Activated naive CD8-positive, alpha-beta T cell treated with anti-CD3 and anti-CD28 coated beads, Interleukin-2, amount 10 ng/mL, durations not matched to agents 7 days and 5 days (primary cell): ENCODE data around the gene TUBGCP6. TPM values are rescaled to one million over a fixed set of nuclear protein-coding genes. Genes with fewer than 3 reads are reported as not detected.

Experiments used
- ATAC-seq: fragments of 150-1000 bp; cut with Tn5 transposase; one replicate; pipeline ENCODE4 v1.10.0; 2021; ENCODE audit warnings: low read depth, moderate library complexity
- POLR2A ChIA-PET: fragments of 350-600 bp; sonication (Branson Sonifier 250); formaldehyde crosslinking; loops from one replicate; lab custom pipeline; 2021; ENCODE audit warnings: antibody characterized with exemption; lab: Charles Lee
- DNase-seq: peaks from one replicate; pipeline ENCODE4 v3.0.0; 2021
- H3K27ac Mint-ChIP-seq: one replicate; pipeline ENCODE4 v1.8.0; 2022; ENCODE audit warnings: mild to moderate bottlenecking, mixed read lengths
- H3K27me3 Mint-ChIP-seq: one replicate; pipeline ENCODE4 v1.8.0; 2022; ENCODE audit warnings: mild to moderate bottlenecking, moderate library complexity, mixed read lengths
- H3K36me3 Mint-ChIP-seq: one replicate; pipeline ENCODE4 v1.8.0; 2021; ENCODE audit warnings: mild to moderate bottlenecking, mixed read lengths
- H3K4me1 Mint-ChIP-seq: one replicate; pipeline ENCODE4 v1.8.0; 2021; ENCODE audit warnings: mixed read lengths
- H3K4me3 Mint-ChIP-seq: one replicate; pipeline ENCODE4 v1.8.0; 2022; ENCODE audit warnings: mild to moderate bottlenecking, moderate library complexity, mixed read lengths
- H3K9me3 Mint-ChIP-seq: one replicate; pipeline ENCODE4 v1.8.0; 2021; ENCODE audit warnings: mixed read lengths
- total RNA-seq, 2 experiments: library from RNA; stranded (reverse); gene quantifications; one replicate each; pipeline ENCODE4 v1.2.3, GENCODE V29; 2021

TUBGCP6 gene
- total RNA-seq, 2 experiments from 2014 or later = 92.2 to 94.5 TPM

DNA sequence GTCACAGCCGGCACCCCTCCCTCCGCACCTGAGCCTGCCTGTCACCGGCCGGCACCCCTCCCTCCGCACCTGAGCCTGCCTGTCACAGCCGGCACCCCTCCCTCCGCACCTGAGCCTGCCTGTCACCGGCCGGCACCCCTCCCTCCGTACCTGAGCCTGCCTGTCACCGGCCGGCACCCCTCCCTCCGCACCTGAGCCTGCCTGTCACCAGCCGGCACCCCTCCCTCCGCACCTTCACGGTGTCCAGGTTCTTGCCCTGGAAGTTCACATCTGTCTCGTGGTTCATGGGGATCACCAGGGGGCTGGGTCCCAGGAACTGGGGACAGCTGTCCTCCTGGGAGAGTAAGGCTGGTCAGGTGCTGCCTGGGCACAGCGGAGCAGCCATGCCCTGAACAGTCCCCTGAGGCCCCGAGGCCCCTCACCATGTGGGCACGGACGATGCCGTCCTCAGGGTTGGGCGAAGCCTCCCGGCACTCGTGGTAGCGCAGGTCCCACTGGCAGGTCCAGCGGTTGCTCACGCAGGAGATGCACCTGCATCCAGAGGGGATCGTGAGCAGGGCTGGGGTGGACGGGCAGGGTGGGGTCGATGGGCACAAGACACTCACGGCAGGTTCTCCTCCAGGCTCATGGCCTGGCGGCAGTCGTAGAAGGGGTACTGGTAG is 40.9 kb upstream of the TUBGCP6 start:
- DNase-seq (no peak), ATAC-seq (no peak)
- POLR2A ChIA-PET = no interaction called here
- H3K4me1 Mint-ChIP-seq = no peaks in the 10 kb centered on the region
- no peak overlapping the region for H3K27ac Mint-ChIP-seq
- H3K36me3 Mint-ChIP-seq = no peaks in the 10 kb centered on the region
- no peak overlapping the region for H3K4me3 Mint-ChIP-seq
- no peaks in the 10 kb centered on the region for H3K9me3 Mint-ChIP-seq
- no peaks in the 10 kb centered on the region for H3K27me3 Mint-ChIP-seq

DNA sequence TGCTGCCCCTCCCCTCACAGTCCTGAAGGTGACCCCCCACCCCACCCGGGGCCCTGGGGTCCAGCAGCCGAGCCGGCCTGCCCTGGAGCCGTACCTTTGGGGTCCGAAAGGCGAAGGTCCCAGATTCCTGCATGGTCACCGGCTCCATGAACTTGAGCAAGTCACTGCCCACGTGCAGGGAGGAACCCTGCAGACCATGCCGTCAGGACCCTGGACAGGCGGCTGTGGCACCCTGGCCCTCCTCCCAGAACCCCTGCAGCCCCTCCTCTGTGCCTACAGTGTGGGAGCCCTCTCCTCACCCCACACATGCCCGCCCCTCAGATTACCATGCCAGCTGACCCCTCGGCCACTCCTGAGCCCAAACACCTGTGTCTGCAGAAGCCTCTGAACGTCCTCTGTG is 39.7 kb upstream of the TUBGCP6 start:
- H3K27ac Mint-ChIP-seq = no peak overlapping the region
- no peak overlapping the region for H3K4me3 Mint-ChIP-seq
- no peaks in the 10 kb centered on the region for H3K9me3 Mint-ChIP-seq
- no peaks in the 10 kb centered on the region for H3K36me3 Mint-ChIP-seq
- H3K27me3 Mint-ChIP-seq = no peaks in the 10 kb centered on the region
- H3K4me1 Mint-ChIP-seq = no peaks in the 10 kb centered on the region
- no peak for DNase-seq
- POLR2A ChIA-PET = no interaction called here
- ATAC-seq = no peak

DNA sequence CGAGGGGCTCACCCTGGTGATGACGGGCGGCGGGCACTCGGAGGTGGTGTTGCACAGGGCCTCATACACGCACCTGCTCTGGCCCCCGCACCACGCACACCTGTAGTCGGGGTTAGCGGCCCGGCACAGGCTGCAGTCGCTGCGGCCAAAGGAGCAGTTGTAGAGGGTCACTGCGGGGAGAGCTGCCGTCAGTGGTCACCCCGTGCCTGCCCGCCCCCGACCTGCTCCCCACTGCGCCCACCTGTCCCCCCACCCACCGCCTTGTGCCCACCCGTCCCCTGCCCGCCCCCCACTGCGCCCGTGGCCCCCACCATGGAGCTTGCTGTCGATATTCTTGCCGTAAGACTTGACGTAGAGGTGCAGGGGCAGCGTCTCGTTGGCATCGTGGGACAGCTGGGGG is 39.0 kb upstream of the TUBGCP6 start:
- no peaks in the 10 kb centered on the region for H3K36me3 Mint-ChIP-seq
- DNase-seq = no peak
- POLR2A ChIA-PET = no interaction called here

DNA sequence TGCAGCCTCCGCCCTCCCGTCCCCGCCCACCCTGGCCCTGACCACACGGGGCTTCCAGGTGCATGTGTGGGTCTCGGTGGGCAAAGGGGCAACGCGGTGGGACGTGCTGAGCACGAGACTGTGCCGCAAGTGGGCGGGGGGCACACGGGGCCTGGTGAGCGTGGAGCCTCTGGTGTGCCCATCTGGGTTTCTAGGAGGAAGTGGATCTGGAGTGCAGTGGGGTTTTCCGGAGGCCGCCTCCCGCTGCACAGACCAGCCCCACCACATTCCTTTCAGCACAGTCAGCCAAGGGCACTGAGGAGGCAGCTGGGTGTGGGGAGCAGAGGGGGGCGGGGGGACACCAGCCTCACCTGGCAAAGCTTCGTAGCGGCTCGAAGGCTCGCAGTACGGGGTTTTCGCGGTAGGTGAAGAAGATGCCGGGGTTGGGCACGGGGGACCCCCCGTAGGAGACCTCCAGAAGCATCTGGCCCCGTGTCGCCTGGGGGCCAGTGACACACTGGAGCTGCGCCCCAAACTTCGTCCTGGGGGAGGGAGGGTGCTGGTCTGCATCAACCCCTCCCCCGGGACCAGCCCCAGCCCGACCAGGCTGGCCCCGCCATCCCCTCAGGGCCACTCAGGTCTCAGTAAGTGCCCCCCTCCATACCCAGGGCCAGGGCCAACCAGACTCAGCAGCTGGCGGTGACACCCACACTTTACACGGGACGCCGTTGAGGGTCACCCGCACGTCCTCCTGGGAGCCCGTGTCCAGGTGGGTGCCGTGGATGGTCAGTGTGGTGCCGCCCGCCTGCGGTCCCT is 37.7 kb upstream of the TUBGCP6 start:
- Mint-ChIP-seq H3K27me3 (no peaks in the 10 kb centered on the region), H3K4me3 (no peak overlapping the region), H3K36me3 (no peaks in the 10 kb centered on the region), H3K27ac (no peak overlapping the region), H3K9me3 (no peaks in the 10 kb centered on the region), H3K4me1 (no peaks in the 10 kb centered on the region)
- DNase-seq (no peak), ATAC-seq (no peak)
- POLR2A ChIA-PET = no interaction called here

More for the DNA sequence above, 39.0 kb upstream of the TUBGCP6 start:
- Mint-ChIP-seq H3K4me3 (no peak overlapping the region), H3K27ac (no peak overlapping the region), H3K4me1 (no peaks in the 10 kb centered on the region), H3K27me3 (no peaks in the 10 kb centered on the region), H3K9me3 (no peaks in the 10 kb centered on the region)
- no peak for ATAC-seq

DNA sequence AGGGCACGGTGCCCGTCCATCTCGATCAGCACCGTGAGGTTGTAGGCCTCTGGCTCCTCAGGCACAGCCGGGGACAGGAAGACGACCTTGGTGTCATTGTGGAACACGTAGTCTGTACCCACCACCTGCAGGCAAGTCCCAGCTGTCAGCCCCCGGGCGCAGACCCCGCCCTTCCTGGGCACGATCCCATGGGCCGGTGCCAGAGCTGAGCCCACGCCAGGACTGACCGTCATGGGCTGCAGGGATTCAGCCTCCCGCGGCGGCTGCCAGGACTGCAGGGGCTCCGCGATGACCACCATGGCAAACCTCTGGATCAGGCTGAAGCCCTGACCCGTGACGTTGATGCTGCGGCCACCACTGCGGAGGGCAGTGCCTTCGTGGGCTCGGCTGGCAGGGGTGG is 37.1 kb upstream of the TUBGCP6 start:
- DNase-seq = no peak
- POLR2A ChIA-PET = no interaction called here
- no peak for ATAC-seq
- H3K36me3 Mint-ChIP-seq = no peaks in the 10 kb centered on the region
- H3K27me3 Mint-ChIP-seq = no peaks in the 10 kb centered on the region
- no peaks in the 10 kb centered on the region for H3K4me1 Mint-ChIP-seq
- no peak overlapping the region for H3K27ac Mint-ChIP-seq
- no peak overlapping the region for H3K4me3 Mint-ChIP-seq
- no peaks in the 10 kb centered on the region for H3K9me3 Mint-ChIP-seq

DNA sequence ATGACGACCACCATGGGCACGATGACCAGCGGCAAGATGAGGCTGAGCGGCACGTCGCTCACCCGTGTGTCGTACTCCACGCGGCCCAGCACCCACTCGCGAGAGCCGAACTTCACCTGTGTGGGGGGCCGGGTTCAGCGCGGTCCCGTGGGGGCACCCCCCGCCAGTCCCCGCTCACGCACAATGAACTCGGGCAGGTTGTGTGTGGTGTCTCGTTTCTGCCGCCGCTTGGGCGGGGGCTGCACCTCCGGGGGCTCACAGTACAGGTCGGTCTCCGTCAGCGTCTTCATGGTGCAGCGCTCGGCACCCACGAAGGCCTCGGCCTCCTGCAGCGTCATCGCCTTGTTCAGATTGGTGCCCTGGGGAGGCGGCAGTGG is 36.5 kb upstream of the TUBGCP6 start:
- no peaks in the 10 kb centered on the region for H3K36me3 Mint-ChIP-seq

DNA sequence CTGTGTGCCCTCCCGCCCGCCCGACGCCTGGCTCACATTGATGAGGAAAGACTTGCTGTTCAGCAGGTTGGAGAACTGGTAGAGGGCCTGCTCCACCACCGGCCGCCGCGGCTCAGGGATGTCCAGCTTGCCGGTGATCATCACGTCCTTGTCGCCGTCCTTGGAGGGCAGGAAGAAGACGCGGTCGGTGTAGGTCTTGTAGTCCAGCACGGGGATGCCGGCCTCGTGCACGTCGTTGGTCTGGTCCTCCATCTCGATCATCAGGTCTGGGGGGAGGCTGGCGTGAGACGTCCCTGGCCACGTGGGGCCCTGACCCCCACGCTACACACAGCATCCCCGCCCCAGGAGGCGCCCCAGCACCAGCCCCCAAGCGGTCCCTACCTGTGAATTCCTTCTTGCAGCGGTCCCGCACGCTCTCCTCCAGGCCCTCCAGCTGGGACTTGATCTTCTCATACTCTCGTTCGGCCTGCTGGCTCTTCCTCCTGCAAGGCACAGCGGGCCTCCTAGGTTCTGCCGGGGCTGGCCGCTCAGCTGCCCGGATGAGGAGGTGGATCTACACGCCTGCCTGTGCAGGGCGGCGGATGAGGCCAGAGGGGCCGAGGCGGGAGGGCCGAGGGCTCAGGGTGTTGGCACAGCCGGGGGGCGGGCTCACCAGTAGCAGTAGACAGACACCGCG is 36.0 kb upstream of the TUBGCP6 start:
- DNase-seq (no peak), ATAC-seq (no peak)
- Mint-ChIP-seq H3K36me3 (peaks cover 1% of the 10 kb centered on the region), H3K27ac (no peak overlapping the region), H3K27me3 (no peaks in the 10 kb centered on the region), H3K4me3 (no peak overlapping the region), H3K9me3 (no peaks in the 10 kb centered on the region), H3K4me1 (no peaks in the 10 kb centered on the region)
- POLR2A ChIA-PET = no interaction called here

More for the DNA sequence above, 36.5 kb upstream of the TUBGCP6 start:
- Mint-ChIP-seq H3K27me3 (no peaks in the 10 kb centered on the region), H3K27ac (no peak overlapping the region), H3K9me3 (no peaks in the 10 kb centered on the region), H3K4me1 (no peaks in the 10 kb centered on the region), H3K4me3 (no peak overlapping the region)
- ATAC-seq (no peak), DNase-seq (no peak)
- POLR2A ChIA-PET = no interaction called here

DNA sequence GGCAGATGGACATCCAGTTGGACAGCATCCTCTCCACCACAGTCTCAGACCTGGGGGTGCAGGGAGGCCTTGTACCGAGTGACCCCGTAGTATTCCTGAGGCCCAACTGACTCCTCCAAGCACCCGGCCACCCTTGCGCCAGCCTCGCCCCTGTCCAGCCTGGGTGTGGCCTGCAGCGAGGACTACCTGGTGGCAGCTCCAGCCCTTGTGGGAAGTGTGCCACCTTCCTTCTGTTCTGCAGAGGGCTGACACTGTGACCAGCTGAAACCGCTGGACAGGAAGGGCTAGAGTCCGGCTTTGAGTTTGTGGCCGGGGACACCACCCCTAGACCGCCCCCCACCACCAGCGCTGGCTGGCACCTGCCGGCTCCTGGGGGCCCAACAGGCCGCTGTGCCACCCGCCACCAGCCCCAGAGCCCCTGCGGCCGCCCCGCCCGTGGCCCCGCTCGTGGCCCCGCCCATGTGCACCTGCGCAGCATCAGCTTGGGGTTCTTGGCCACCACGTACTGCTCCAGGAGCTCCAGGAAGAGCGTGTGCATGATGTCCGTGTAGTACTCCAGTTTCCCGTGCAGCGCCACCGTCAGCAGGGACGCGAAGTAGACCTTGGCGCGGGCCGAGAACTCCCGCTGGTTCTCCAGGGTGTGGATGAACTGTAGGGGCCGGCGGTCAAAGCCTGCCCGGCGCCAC is 35.3 kb upstream of the TUBGCP6 start:
- H3K36me3 Mint-ChIP-seq = peaks cover 3% of the 10 kb centered on the region

DNA sequence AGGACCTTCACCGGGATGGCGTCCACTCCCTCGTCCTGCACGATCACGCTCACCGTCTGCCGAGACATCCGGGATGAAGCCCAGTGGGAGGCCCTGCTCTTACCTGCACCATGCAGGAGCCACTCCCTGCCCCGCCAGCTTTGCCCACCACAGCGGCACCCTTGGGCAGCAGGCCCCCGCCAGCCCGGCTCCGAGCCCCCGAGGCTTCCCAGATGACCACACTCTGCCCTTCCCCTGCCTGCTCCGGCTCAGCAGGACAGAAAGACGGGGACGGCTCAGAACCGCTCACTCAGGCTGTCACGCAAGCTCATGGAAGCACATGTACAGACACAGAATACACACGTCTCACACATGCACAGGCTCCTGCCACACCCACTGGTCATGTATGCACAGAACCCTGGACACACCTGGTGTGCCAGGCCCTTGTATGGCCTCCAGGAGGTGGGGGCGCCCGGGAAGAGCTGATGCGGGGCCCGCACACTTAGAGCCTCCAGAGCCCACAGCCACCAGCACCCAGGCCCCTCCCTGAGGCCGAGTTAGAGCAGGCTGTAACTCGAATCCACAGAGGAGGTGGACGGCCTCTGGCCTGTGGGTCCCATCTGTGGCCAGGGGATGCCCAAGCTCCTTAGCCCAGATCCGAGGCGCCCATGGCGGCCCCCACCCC is 34.3 kb upstream of the TUBGCP6 start:
- POLR2A ChIA-PET = interaction anchor here (1.5 kb wide), 1 partner anchor 47 kb away, joined by 3 read pairs; the partner anchor contains the start of gene DENND6B
- DNase-seq (no peak), ATAC-seq (no peak)
- Mint-ChIP-seq H3K36me3 (peaks cover 3% of the 10 kb centered on the region), H3K9me3 (no peaks in the 10 kb centered on the region), H3K4me1 (peaks cover 2% of the 10 kb centered on the region), H3K27me3 (no peaks in the 10 kb centered on the region), H3K4me3 (no peak overlapping the region), H3K27ac (no peak overlapping the region)

More for the DNA sequence above, 35.3 kb upstream of the TUBGCP6 start:
- POLR2A ChIA-PET = interaction anchor here (1.5 kb wide), 1 partner anchor 46 kb away, joined by 3 read pairs; the partner anchor contains the start of gene DENND6B
- ATAC-seq = no peak
- no peaks in the 10 kb centered on the region for H3K4me1 Mint-ChIP-seq
- no peaks in the 10 kb centered on the region for H3K9me3 Mint-ChIP-seq
- no peak overlapping the region for H3K27ac Mint-ChIP-seq
- DNase-seq = no peak
- no peaks in the 10 kb centered on the region for H3K27me3 Mint-ChIP-seq
- no peak overlapping the region for H3K4me3 Mint-ChIP-seq

DNA sequence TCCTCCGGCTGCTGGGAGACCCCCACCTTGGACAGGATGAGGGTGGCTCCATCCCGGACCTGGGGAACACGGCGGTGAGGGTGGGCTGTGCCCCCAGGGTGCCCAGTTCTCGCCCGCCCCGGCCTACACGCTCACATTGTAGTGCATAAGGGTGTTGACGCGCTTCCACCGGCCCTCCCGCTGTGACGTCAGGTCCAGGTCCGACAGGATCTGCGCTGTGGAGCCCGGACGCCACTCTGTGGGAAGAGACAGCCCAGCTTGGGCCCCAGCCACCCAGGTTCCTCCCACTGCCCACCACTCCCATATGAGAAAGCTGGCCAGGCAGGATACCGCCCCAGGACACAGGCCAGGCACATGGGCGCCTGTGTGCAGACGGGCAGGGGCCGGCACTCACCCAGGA is 33.6 kb upstream of the TUBGCP6 start:
- POLR2A ChIA-PET = interaction anchor here (1.5 kb wide), 1 partner anchor 48 kb away, joined by 3 read pairs; the partner anchor contains the start of gene DENND6B
- Mint-ChIP-seq H3K4me3 (no peak overlapping the region), H3K9me3 (no peaks in the 10 kb centered on the region), H3K36me3 (peaks cover 3% of the 10 kb centered on the region), H3K27me3 (no peaks in the 10 kb centered on the region), H3K27ac (no peak overlapping the region), H3K4me1 (peaks cover 3% of the 10 kb centered on the region)
- ATAC-seq (no peak), DNase-seq (no peak)

DNA sequence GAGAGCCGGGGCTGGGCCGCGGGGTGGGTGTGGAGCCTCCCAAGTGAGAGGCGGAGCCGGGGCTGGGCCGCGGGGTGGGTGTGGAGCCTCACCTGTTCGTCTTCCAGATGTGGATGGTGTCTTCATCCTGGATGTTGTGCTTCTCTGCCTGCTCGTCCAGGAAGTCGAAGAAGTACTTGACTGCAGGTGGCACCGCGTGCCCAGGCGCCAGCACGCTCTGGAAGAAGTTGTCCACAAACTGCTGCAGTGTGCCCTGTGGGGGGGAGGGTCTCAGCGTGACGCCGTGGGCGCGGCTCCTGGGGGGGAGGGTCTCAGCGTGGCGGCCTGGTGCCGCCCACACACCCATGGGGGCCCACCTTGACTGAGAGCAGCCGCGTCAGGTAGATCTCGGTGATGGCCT is 32.9 kb upstream of the TUBGCP6 start:
- DNase-seq (no peak), ATAC-seq (no peak)
- POLR2A ChIA-PET = no interaction called here
- Mint-ChIP-seq H3K4me1 (peaks cover 3% of the 10 kb centered on the region), H3K36me3 (peaks cover 3% of the 10 kb centered on the region), H3K9me3 (no peaks in the 10 kb centered on the region), H3K4me3 (no peak overlapping the region), H3K27ac (no peak overlapping the region), H3K27me3 (peaks cover 3% of the 10 kb centered on the region)

DNA sequence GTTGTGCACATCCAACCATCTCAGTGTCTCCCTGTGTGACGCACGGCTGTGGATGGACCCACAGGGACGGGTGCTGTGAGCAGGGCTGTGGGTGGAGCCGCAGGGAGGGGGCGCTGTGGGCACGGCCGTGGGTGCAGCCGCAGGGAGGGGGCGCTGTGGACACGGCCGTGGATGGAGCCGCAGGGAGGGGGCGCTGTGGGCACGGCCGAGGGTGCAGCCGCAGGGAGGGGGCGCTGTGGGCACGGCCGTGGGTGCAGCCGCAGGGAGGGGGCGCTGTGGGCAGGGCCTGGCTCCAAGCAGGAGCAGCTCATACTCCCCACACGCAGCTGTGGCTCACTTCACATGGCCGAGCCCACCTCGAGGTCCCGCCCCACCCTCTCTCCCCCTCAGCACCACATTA is 31.3 kb upstream of the TUBGCP6 start:
- H3K27me3 Mint-ChIP-seq = peaks cover 4% of the 10 kb centered on the region
- H3K4me3 Mint-ChIP-seq = no peak overlapping the region
- DNase-seq (peak; percentile 75), ATAC-seq (peak; percentile 56)
- peaks cover 3% of the 10 kb centered on the region for H3K36me3 Mint-ChIP-seq
- H3K4me1 Mint-ChIP-seq = peaks cover 4% of the 10 kb centered on the region
- H3K27ac Mint-ChIP-seq = no peak overlapping the region
- no peaks in the 10 kb centered on the region for H3K9me3 Mint-ChIP-seq
- POLR2A ChIA-PET = interaction anchor here (0.6 to 1.2 kb wide), 8 partner anchors 18 to 345 kb away, joined by 3 to 8 read pairs (median 4); no protein-coding TSS in a partner anchor
